Osteocyte (in vitro differentiated cells): Measurements from ENCODE around the gene SLC6A18. TPM values are rescaled to one million over a fixed set of nuclear protein-coding genes. Genes with fewer than 3 reads are reported as not detected.

Source experiments
- DNase-seq: peaks from one replicate; pipeline ENCODE4 v3.0.0; 2021; ENCODE audit warnings: mixed read lengths; ENCODE audit not compliant: unreplicated experiment; ENCODE audit errors: extremely low spot score
- H3K27ac Mint-ChIP-seq: one replicate; pipeline ENCODE4 v1.8.0; 2021; ENCODE audit warnings: mild to moderate bottlenecking, mixed read lengths; ENCODE audit not compliant: unreplicated experiment
- H3K27me3 Mint-ChIP-seq: one replicate; pipeline ENCODE4 v1.8.0; 2021; ENCODE audit warnings: mixed read lengths; ENCODE audit not compliant: unreplicated experiment
- H3K36me3 Mint-ChIP-seq: one replicate; pipeline ENCODE4 v1.8.0; 2021; ENCODE audit warnings: mixed read lengths; ENCODE audit not compliant: unreplicated experiment
- H3K4me1 Mint-ChIP-seq: one replicate; pipeline ENCODE4 v1.8.0; 2021; ENCODE audit warnings: mixed read lengths; ENCODE audit not compliant: unreplicated experiment
- H3K4me3 Mint-ChIP-seq: one replicate; pipeline ENCODE4 v1.8.0; 2021; ENCODE audit warnings: mild to moderate bottlenecking, moderate library complexity, mixed read lengths; ENCODE audit not compliant: unreplicated experiment
- H3K9me3 Mint-ChIP-seq: one replicate; pipeline ENCODE4 v1.8.0; 2021; ENCODE audit warnings: mixed read lengths; ENCODE audit not compliant: unreplicated experiment
- CTCF ChIP-seq: fragments of 200-600 bp; sonication (generic); IDR thresholded peaks from 2 replicates; pipeline ENCODE4 v1.5.0; 2021; ENCODE audit warnings: antibody characterized with exemption, mild to moderate bottlenecking, moderate library complexity
- total RNA-seq: library from RNA; stranded (reverse); gene quantifications from 2 replicates; pipeline ENCODE4 v1.2.1, GENCODE V29; 2021

Gene SLC6A18
- total RNA-seq, 1 donor from 2014 or later: not detected

- Mint-ChIP-seq H3K27ac (no peak overlapping the region), H3K4me3 (no peak overlapping the region), H3K9me3 (no peaks in the 10 kb centered on the region), H3K36me3 (no peaks in the 10 kb centered on the region), H3K27me3 (peaks cover 14% of the 10 kb centered on the region), H3K4me1 (no peaks in the 10 kb centered on the region)
- TF ChIP-seq CTCF: no peak
- no peak for DNase-seq
Measured at GRCh38 chr5:1209896-1210776, 15.0 kb upstream of the SLC6A18 start.

GRCh38 chr5:1210832-1211251 lies 14.3 kb upstream of the SLC6A18 start:
- Mint-ChIP-seq H3K27ac (no peak overlapping the region), H3K9me3 (no peaks in the 10 kb centered on the region), H3K36me3 (no peaks in the 10 kb centered on the region), H3K4me1 (no peaks in the 10 kb centered on the region), H3K4me3 (no peak overlapping the region), H3K27me3 (peaks cover 9% of the 10 kb centered on the region)
- TF ChIP-seq CTCF: no peak
- no peak for DNase-seq

- H3K4me3 Mint-ChIP-seq: no peak overlapping the region
- no peaks in the 10 kb centered on the region for H3K36me3 Mint-ChIP-seq
- TF ChIP-seq CTCF: no peak
- no peak overlapping the region for H3K27ac Mint-ChIP-seq
- H3K9me3 Mint-ChIP-seq: no peaks in the 10 kb centered on the region
- H3K4me1 Mint-ChIP-seq: no peaks in the 10 kb centered on the region
- peaks cover 5% of the 10 kb centered on the region for H3K27me3 Mint-ChIP-seq
- no peak for DNase-seq
Measured at GRCh38 chr5:1211701-1212100, 13.5 kb upstream of the SLC6A18 start.

- TF ChIP-seq CTCF: no peak
- Mint-ChIP-seq H3K4me1 (no peaks in the 10 kb centered on the region), H3K4me3 (no peak overlapping the region), H3K9me3 (no peaks in the 10 kb centered on the region), H3K27me3 (peaks cover 5% of the 10 kb centered on the region), H3K36me3 (no peaks in the 10 kb centered on the region), H3K27ac (no peak overlapping the region)
- no peak for DNase-seq
Measured at GRCh38 chr5:1212271-1212670, 12.9 kb upstream of the SLC6A18 start.

GRCh38 chr5:1212881-1213280 lies 12.3 kb upstream of the SLC6A18 start:
- Mint-ChIP-seq H3K9me3 (no peaks in the 10 kb centered on the region), H3K27me3 (no peaks in the 10 kb centered on the region), H3K27ac (no peak overlapping the region), H3K36me3 (no peaks in the 10 kb centered on the region), H3K4me3 (no peak overlapping the region), H3K4me1 (no peaks in the 10 kb centered on the region)
- DNase-seq: no peak
- TF ChIP-seq CTCF: no peak
